Ishikawa (cell line): Measurements from ENCODE around the gene KRT15.

ENCODE experiments used
- CEBPB ChIP-seq: IDR thresholded peaks from 2 replicates; pipeline ENCODE4 v1.6.1; 2012
- CREB1 ChIP-seq: IDR thresholded peaks from 2 replicates; pipeline ENCODE4 v1.6.1; 2012; ENCODE audit warnings: low read depth
- EP300 ChIP-seq: IDR thresholded peaks from 2 replicates; pipeline ENCODE4 v1.6.1; 2012; ENCODE audit warnings: borderline replicate concordance
- FOXM1 ChIP-seq: IDR thresholded peaks from 2 replicates; pipeline ENCODE4 v1.6.1; 2012; ENCODE audit warnings: low read depth, borderline replicate concordance
- REST ChIP-seq: IDR thresholded peaks from 2 replicates; pipeline ENCODE4 v1.6.1; 2012; ENCODE audit warnings: low read depth, mild to moderate bottlenecking
- TAF1 ChIP-seq: IDR thresholded peaks from 2 replicates; pipeline ENCODE4 v1.6.1; 2012; ENCODE audit warnings: low read depth, mild to moderate bottlenecking
- TCF12 ChIP-seq: IDR thresholded peaks from 2 replicates; pipeline ENCODE4 v1.6.1; 2012; ENCODE audit warnings: low read depth
- USF1 ChIP-seq: IDR thresholded peaks from 2 replicates; pipeline ENCODE4 v1.6.1; 2012
- YY1 ChIP-seq: IDR thresholded peaks from 2 replicates; pipeline ENCODE4 v1.6.1; 2012; ENCODE audit warnings: low read depth
- TF ChIP-seq, protein P1 (sequence below): IDR thresholded peaks from 2 replicates; pipeline ENCODE4 v1.6.1; 2012

DNA sequence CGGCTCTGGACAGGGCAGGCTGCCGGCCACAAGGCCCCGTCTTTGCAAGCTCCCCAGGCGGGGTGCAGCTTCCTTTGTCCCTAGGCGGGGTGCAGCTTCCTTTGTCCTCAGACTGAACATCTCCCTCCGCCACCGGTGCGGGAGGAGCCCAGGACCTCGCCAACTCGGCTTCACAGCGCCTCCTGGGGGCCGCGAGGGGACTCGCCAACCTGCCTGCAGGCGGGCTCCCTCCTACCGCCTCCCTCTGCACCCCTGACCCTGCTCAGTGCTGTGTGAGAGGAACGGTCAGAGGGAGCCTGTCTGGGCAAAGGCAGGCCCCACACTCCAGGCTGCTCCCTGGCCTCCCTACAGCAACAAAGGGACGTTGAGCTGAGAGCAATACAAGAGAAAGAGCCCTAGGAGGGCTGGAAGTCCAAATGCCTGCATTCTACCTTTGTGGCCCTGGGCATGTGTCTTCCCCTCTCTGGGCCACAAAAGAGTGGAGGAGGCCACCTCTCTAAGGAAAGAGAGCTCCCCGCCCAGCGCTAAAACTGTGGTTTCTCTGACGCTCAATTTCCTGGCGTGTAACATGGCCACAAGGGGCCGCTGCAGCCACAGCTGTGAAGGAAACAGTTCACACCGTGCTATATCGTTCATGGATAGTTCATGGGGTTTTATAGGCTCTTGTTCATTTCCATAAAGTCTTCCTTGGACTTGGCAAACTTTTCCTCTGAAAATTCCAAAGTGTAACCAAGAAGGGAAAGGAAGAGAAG, 30.3 kb upstream of the KRT15 start:
- TF ChIP-seq CREB1 (no peak), TAF1 (no peak), CEBPB (no peak), EP300 (no peak), REST (no peak), YY1 (no peak), TCF12 (no peak), USF1 (no peak), FOXM1 (no peak)
- TF ChIP-seq, protein P1, sequence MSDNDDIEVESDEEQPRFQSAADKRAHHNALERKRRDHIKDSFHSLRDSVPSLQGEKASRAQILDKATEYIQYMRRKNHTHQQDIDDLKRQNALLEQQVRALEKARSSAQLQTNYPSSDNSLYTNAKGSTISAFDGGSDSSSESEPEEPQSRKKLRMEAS = peak; percentile 26
